Activated T-helper 1 cell treated with Interleukin-2 at 50 U/mL for 16 hours (primary cell): Measurements from ENCODE around the gene TMEM175.
"Not testable (repeated sequence)": the region's sequence is repeated elsewhere in the genome, so short reads cannot be mapped to it uniquely, and the experiment has no call there.

ENCODE experiments used
- DNase-seq: peaks from one replicate; pipeline ENCODE4 v3.0.0-alpha.2; 2020; ENCODE audit warnings: low read depth

TMEM175 gene

DNA sequence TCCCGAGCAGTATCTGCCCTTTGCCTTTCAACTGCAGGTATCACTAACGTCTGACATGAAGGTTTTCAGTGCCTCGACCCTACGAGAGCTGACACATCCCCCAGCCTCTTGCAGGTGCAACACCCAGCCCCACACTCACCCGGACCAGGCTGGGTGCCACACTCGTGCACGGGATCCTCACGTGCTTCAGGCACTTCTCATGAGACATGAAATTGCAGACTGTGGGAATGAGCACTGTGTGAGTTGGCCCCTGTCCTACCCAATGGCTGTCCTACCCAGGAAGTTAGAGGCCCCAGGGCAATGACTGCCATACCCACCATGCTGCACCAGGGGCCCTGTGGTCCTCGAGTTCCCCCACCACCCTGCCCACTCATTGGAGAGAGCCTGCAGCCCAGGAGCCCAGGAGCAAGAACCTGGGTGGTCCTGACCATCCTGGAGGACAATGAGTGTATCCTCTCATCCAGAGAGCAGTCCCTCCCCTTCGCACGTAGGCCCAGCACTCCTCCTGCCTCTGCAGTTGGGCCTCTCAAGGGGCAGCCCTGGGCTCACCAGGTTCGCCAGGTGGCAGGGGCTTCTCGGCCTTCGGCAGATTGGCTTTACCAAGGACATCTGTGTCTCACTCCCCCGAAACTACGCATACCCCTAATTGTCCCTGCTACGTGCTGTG lies 38.7 kb downstream of the TMEM175 start:
- no peak for DNase-seq

DNA sequence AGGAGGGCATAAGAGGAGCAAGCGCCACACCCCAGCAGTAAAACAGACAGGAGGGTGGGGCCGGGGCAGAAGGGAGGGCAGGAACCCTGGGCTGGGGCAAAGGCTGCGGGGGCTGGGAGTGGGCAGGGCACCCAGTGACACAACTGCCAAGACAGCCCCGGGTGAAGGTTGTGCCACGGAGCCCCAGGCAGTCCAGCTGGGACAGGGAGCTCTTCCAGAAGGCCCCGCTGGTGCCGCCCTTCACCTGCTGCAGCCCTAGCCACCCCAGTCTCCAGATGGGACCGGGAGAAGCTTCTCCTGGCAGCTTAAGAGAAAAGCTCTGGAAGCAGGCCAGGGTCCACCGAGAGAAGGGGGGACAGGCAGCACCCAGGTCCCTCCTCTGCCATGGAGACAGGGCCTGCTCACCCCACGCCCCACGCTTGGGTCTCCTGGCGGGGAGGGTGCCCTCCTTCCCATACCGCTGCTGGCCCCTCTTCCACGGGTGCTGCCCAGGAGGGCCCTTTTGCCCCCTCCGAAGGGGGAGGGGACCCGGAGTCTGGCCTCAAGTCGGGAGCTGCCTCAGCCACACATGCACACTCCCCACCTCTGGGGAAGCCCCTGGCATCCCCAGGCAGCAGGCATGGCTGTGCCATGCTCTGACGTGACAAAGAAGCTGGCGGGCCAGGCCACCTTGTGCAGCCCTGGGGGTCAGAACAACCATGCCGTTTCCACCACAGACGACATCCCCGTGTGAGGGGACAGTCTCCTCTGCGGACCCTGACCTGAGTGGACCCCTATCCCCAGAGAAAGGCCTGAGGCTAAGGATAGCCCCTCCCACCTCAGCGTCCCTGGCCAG lies 39.6 kb downstream of the TMEM175 start:
- DNase-seq, result no peak

DNA sequence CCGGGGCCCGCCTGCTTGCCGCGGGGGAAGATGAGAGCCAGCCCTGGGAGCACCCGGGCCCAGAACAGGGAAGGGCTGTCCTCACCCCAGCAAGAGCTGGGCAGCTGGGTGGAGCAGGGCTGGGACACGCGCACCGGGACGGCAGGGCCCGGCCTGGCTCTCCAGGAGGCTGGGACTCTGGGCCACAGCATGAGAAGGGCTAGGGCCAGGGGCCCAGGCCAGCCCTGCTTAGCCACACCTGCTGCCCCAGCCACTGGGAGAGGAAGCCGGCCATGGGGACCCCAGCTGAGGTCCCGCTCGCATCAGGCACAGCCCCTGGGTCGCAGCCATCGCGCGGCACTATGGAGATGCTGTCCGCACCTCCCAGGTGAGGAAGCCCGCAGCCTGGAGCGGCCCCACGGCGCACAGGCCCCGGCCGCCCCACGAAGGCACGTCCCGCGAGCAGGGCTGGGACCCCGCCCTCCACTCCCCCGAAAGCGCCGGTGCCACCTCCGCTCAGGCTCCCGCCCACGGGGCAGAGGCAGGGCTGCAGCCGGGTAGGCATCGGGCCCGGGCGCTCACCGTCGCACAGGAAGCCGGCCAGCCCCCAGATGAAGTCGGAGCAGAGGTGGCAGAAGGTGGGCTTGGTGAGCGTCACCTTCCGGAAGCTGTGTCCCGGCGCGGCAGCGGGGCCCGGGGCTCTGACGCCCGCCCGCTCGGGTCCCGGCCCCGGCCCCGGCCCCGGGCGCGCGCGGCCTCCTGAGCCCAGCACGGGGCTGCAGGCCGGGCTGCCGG lies 40.6 kb downstream of the TMEM175 start:
- DNase-seq, result peak; percentile 40

DNA sequence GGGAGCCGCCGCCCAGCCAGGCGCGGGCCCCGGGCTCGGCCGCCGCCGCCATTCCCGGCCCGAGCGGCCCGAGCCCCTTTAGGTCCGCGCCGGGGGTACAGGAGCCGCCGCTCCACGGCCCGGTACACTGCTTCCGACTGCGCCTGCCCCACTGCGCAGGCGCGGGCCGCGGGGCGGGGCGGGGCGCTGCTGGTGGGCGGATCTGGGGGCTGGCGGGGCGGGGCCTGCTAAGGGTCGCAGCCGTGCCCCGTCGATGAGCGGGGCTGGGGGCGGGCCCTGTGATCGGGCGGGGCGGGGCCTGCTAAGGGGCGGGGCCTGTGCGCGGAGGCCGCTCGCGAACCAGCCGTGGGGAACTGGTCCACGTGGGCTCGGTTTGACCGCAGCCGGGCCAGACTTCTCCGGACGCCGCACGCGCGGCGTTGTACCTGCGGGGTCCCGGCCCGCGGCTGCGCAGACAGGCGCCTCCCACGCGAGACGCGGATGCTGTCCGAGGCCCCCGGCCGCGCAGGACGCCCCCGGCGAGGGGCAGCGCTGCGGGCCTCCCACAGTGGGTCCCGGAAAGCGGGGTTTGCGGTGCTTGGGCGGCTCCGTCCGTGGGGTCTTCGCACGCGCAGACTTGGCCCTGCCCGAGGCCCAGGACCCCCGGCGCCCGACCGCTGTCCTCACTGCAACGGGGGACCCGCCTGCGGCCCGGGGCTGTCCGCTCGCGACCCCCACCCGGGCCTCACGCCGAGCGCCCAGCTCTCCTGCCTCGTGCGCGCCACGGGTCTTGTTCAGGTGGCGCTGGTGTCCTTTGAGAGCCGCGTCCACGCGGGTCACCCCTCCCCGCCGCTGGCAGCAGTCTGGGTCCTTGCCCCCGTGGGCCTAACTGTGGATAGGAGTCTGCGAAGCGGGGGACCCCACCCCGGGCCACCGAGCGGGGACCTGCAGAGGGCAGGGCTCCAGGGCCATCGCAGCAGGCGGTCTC lies 41.5 kb downstream of the TMEM175 start, which contains the start of gene DGKQ:
TSS of gene DGKQ (minus strand) at position 139 of the 967 bp plus-strand sequence. CDS start at position 52, 87 bp downstream.
- peak; percentile 87 for DNase-seq

GRCh38 chr4:974668-975067 lies 42.4 kb downstream of the TMEM175 start:
- no peak for DNase-seq

DNA sequence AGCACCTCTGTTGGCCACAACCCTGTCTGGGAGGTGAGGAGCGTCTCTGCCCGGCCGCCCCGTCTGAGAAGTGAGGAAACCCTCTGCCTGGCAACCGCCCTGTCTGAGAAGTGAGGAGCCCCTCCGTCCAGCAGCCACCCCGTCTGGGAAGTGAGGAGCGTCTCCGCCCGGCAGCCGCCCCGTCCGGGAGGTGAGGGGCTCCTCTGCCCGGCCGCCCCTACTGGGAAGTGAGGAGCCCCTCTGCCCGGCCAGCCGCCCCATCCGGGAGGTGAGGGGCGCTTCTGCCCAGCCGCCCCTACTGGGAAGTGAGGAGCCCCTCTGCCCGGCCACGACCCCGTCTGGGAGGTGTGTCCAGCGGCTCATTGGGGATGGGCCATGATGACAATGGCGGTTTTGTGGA lies 43.8 kb downstream of the TMEM175 start:
- DNase-seq, result not testable (repeated sequence)

GRCh38 chr4:978957-979701 lies 46.9 kb downstream of the TMEM175 start:
- no peak for DNase-seq

DNA sequence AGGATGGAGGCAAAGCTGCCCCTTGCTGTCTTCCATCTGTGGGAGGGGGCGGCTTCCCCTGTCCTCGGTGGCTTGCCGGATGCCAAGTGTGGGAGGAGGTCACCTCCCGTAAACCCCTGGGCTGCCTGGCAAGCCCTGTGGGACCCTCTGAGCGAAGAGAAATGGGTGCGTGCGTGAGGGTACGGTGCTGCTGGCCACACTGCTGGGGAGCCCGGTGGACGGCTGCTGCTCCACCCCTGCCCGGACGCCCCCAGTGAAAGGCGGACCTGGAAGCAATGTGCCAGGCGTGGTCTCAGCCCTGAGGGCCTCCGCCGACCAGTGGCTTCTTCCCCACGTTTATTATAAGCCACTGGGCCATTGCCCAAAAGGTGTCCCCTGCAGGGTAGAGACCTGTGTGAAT lies 50.0 kb downstream of the TMEM175 start:
- no peak for DNase-seq

DNA sequence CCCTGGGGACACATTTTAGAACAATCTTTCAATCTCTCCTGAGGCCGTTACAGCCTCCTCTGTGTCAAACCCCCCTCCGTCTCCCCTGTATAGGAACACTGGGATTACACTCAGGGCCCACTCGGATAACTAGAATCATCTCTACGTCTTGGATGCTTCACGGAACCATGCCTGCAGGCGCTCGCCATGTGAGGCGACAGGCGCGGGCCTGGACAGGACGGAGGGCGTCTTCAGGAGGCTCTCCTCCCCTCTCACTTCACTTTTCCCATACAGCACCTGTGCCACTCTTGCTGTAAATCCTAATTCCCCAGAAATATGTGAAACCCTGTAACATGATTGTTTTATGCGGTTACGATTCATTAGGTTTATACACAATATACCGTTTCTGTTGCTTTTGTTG lies 50.6 kb downstream of the TMEM175 start:
- no peak for DNase-seq

- DNase-seq, result no peak
Measured at GRCh38 chr4:984336-985054, 52.2 kb downstream of the TMEM175 start.

DNA sequence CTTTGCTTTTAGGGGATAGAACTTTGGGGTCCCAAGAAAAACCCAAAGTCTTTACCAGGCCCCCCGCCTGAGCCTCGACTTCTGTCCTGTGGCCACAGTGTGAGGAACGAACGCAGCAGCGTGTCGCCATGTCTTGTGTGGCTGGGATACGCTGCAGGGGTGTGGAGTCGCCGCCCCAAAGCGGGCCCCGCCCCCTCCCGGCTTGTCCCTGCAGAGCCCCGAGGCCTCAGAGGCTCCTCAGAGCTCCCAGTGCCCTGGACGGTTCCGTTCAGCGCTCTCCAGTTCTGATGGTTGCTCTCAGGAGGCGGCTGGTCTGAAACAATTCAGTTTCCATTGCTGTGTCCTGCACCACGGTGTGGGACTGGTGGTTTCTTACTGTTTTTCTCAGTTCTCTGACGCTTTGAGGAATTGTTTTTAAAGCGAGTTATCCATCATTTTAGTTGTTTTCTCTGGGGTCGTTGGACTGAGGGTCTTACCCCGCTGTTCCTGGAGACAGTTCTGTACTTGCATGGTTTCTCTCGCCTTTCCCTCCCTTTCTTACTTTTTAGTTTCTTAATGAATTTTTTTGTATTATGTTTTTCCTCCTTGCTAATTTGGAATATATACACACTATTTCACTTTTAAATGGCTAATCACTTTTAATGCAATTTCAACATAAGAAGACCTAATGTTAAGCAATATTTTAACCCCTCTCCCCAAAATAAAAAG lies 53.0 kb downstream of the TMEM175 start:
- DNase-seq, result peak; percentile 43

- no peak for DNase-seq
Measured at GRCh38 chr4:986428-986878, 54.2 kb downstream of the TMEM175 start.

DNA sequence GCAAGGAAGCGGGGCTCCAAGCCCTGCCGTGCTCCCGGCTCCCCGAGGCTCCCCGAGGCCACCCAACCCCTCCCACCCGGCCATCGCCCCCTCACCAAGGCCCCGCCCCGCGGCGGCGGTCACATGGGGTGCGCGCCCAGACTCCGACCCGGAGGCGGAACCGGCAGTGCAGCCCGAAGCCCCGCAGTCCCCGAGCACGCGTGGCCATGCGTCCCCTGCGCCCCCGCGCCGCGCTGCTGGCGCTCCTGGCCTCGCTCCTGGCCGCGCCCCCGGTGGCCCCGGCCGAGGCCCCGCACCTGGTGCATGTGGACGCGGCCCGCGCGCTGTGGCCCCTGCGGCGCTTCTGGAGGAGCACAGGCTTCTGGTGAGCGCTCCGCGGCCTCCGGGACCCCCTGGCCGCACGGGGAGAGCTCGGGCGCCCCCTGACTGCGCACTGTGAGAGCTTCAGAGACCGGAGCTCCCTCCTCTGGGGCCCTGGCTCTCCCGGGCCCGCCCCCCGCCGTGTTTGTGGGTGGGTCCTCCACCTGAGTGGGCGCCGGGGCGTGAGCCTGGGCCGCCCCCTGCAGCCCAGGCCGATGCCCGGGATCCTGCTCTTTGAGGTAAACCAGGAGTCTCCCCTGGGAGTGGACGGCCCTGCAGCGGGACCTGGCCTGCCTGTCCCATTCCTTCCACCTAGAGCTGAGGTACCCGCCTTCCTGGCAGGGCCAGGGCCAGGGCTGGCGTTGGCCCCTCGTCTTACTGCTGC lies 54.8 kb downstream of the TMEM175 start, which contains the start of gene IDUA:
TSS of gene IDUA (plus strand) at position 166 of the 745 bp plus-strand sequence. CDS start at position 207, 41 bp downstream.
- DNase-seq, result peak; percentile 80

DNA sequence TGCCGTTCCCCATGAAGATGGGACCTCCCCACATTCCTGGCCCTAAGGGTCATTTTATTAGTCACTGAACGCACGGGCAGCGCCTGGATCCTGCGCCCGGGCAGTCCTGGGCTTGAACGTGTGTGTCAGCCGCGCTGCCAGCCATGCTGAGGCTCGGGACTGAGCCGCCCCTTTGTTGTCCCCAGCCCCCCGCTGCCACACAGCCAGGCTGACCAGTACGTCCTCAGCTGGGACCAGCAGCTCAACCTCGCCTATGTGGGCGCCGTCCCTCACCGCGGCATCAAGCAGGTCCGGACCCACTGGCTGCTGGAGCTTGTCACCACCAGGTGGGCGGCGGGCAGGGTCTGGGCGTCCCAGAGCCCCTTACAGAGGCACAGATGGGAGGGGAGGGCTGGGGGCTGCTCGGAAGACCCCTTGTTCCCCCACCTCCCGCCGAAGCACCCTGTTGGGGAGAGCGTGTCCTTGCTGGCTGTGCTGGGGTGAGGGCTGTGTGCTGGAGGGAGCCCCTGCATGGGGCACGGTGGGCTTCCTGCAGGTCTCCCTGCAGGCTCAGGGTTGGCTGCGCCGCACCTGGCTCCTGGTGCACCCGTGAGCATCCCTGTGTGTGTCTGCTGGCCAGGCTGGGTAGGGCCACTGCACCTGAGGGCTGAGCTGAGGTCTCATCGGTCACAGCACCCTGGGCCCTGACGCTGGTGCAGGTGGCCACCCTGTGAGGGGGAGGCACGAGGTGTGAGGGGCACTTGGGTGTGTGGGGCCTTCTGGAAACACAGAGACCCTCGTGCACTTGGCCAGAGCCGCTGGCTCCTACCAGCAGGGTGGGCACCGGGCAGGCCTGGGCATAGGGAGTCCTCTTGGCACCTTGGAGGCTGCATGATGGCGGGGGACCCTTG lies 55.6 kb downstream of the TMEM175 start:
- no peak for DNase-seq

DNA sequence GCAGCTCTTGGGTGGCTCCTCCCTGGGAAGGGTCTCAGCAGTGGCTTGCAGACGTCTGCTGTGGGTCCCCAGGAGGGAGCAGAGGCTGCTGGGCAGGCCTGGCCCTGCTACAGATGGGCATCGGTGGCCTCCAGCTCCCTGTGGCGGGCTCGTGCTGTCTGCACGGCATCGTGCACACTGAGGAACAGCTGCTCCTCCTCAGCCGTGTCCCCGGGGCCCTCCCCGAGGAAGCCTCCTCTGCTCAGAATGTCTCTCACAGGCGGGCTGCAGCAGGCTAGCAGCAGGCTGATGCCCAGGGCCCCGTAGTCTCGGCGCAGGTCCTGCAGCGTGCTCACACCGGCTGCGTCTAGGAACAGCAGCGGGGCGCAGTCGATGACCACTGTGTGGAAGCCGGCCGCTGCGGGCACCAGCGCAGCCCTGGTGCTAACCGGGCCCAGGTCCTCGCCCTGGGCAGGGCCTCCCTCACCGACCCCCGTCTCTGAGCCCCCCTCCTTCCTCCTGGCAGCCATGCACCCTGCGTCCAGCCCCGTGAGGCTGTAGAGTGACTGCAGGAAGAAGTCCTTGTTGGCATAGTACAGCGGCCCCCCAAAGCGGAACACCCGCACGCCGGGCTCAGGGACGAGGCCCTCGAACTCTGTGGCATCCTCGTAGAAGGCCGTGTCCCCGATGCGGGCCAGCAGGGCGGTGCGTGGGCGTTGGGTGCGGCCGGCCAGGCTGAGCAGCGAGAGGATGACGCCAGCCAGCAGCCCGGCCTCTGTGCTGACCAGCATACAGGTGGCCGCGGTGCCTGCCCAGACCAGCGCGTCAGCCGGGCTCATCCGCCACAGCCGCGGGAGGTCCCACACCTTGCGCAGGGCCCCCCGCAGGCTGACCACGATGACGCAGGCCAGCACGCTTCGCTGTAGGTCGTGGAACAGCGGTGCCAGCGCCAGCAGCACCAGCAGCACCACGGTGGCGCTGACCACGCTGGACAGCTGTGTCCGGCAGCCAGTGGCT lies 56.8 kb downstream of the TMEM175 start:
- no peak for DNase-seq
